NT2/D1 (cell line): ENCODE results near the gene HS2ST1.

Experiments
- SUZ12 ChIP-seq: IDR thresholded peaks from 2 replicates; pipeline ENCODE4 v1.6.1; 2011; ENCODE audit not compliant: insufficient read length, insufficient read depth; ENCODE audit errors: extremely low read depth
- YY1 ChIP-seq: IDR thresholded peaks from 2 replicates; pipeline ENCODE4 v1.6.1; 2011; ENCODE audit not compliant: insufficient read length, insufficient read depth
- ZNF274 ChIP-seq: IDR thresholded peaks from 2 replicates; pipeline ENCODE4 v1.6.1; 2011; ENCODE audit warnings: mild to moderate bottlenecking, low read depth, low read length

DNA sequence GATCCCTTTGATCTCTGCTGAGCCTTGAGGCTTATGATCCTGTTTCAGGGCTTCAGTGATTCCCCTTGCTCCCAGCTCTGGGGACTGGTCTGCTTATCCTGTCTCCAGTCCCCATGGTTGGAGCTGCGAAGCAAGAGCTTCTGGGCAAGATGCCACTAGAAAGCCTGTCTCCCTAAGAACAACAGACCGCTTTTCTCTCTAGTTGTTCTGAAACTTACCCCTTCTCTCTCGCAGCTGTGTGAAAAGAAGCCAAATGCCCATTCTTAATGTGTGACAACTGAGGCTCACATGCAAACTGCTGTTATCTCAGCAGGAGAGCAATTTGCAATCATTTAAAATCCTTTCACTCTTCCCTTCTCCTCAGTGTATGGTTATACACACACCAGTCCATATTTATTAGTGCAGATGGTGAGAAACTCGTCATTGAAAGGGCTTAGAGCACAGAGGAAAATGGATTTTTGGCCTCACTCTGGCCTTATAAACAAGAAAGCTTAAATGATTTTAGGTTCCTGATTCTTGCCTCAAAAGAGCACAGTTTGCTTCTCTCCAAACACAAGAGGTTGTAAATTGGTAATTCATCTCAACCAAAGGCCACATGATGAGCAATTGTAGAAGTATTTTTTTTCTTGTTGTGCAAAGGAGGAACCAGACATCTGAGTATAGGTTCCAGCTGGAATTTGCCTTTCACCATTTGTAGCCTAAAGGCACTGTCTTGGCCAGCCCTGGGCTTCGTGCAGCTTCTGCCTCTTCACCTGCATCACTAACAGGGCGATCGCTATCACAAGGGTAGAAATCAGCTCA, 235.0 kb downstream of the HS2ST1 start:
- TF ChIP-seq SUZ12 (no peak), YY1 (no peak), ZNF274 (no peak)
